ENCODE data around the gene PPP2R2C.

The PPP2R2C gene

GRCh38 chr4:6472387-6473263 lies at the start of gene PPP2R2C:
Gene PPP2R2C (minus strand): TSS chr4:6472614. CDS start chr4:6472229, 385 bp downstream.
- DNase-seq: no peak

GRCh38 chr4:6520978-6521377 lies 48.6 kb upstream of the PPP2R2C start:
- no peak for DNase-seq

- DNase-seq: no peak
Measured at GRCh38 chr4:6520051-6520636, 47.7 kb upstream of the PPP2R2C start.

GRCh38 chr4:6517171-6517570 lies 44.8 kb upstream of the PPP2R2C start:
- no peak for DNase-seq

GRCh38 chr4:6516762-6517161 lies 44.3 kb upstream of the PPP2R2C start:
- DNase-seq: no peak

- no peak for DNase-seq
Measured at GRCh38 chr4:6516281-6516680, 43.9 kb upstream of the PPP2R2C start.

- DNase-seq: no peak
Measured at GRCh38 chr4:6513678-6514077, 41.3 kb upstream of the PPP2R2C start.

- no peak for DNase-seq
Measured at GRCh38 chr4:6509587-6509986, 37.2 kb upstream of the PPP2R2C start.

- no peak for DNase-seq
Measured at GRCh38 chr4:6507345-6507744, 34.9 kb upstream of the PPP2R2C start.

- no peak for DNase-seq
Measured at GRCh38 chr4:6506616-6507140, 34.3 kb upstream of the PPP2R2C start.

GRCh38 chr4:6504900-6505496 lies 32.6 kb upstream of the PPP2R2C start:
- no peak for DNase-seq

- no peak for DNase-seq
Measured at GRCh38 chr4:6502747-6503465, 30.5 kb upstream of the PPP2R2C start.

- DNase-seq: no peak
Measured at GRCh38 chr4:6502147-6502546, 29.7 kb upstream of the PPP2R2C start.

GRCh38 chr4:6501171-6501570 lies 28.8 kb upstream of the PPP2R2C start:
- DNase-seq: no peak

GRCh38 chr4:6500481-6501140 lies 28.2 kb upstream of the PPP2R2C start:
- DNase-seq: no peak

GRCh38 chr4:6499238-6499600 lies 26.8 kb upstream of the PPP2R2C start:
- DNase-seq: no peak

- DNase-seq: no peak
Measured at GRCh38 chr4:6498511-6499237, 26.3 kb upstream of the PPP2R2C start.

- no peak for DNase-seq
Measured at GRCh38 chr4:6497796-6498195, 25.4 kb upstream of the PPP2R2C start.

- DNase-seq: no peak
Measured at GRCh38 chr4:6495736-6496135, 23.3 kb upstream of the PPP2R2C start.

- DNase-seq: no peak
Measured at GRCh38 chr4:6495296-6495590, 22.8 kb upstream of the PPP2R2C start.

GRCh38 chr4:6494431-6495295 lies 22.2 kb upstream of the PPP2R2C start:
- no peak for DNase-seq

All from inflammatory macrophage treated with lipopolysaccharide for 4 hours (primary cell).